Measurements from ENCODE around the gene ELMO1. TPM values are rescaled to one million over a fixed set of nuclear protein-coding genes. Genes with fewer than 3 reads are reported as not detected.

ELMO1 gene
- total RNA-seq, 1 experiment from 2014 or later, result not detected

DNA sequence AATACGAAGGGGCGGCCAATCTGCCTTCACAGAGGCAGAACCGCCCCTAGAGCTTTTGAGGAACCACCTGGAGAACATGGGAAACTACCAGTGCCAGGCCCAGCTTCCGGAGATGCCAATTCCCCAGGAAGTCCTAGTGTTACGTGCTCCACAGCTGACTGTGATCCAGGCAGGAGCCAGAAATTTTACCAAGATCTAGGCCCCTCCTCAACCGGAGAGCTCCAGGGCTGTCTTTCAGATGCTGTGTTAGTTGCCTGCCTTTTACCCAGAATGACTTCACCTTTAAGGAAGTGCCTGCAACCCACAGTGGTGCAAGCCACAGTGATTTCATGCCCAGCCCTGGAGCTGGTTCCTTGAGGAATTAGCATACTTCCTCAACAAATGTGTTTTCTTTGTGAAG, 62.9 kb downstream of the ELMO1 start:
- no peak for DNase-seq (ENCODE audit: low spot score)
- Histone ChIP-seq H3K9me3 (ENCODE audit: low read depth, low read length, poor library complexity, severe bottlenecking) (no peaks in the 10 kb centered on the region), H3K4me3 (ENCODE audit: low read depth, low read length, poor library complexity, severe bottlenecking) (no peak overlapping the region), H3K27ac (ENCODE audit: low read depth, low read length, poor library complexity, severe bottlenecking) (no peak overlapping the region), H3K36me3 (ENCODE audit: insufficient read depth, low read length, poor library complexity, severe bottlenecking) (no peaks in the 10 kb centered on the region), H3K4me1 (ENCODE audit: insufficient read depth, low read length, poor library complexity, severe bottlenecking) (no peaks in the 10 kb centered on the region), H3K27me3 (replicated peaks; ENCODE audit: insufficient read depth, low read depth, low read length, poor library complexity) (no peaks in the 10 kb centered on the region)
- CTCF ChIA-PET, result no interaction called here
- TF ChIP-seq EZH2 (IDR thresholded peaks at IDR 0.05; ENCODE audit: borderline replicate concordance, low read depth, low read length, poor library complexity, severe bottlenecking), result no peak
- TF ChIP-seq, protein P1, sequence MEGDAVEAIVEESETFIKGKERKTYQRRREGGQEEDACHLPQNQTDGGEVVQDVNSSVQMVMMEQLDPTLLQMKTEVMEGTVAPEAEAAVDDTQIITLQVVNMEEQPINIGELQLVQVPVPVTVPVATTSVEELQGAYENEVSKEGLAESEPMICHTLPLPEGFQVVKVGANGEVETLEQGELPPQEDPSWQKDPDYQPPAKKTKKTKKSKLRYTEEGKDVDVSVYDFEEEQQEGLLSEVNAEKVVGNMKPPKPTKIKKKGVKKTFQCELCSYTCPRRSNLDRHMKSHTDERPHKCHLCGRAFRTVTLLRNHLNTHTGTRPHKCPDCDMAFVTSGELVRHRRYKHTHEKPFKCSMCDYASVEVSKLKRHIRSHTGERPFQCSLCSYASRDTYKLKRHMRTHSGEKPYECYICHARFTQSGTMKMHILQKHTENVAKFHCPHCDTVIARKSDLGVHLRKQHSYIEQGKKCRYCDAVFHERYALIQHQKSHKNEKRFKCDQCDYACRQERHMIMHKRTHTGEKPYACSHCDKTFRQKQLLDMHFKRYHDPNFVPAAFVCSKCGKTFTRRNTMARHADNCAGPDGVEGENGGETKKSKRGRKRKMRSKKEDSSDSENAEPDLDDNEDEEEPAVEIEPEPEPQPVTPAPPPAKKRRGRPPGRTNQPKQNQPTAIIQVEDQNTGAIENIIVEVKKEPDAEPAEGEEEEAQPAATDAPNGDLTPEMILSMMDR (conservative IDR thresholded peaks at IDR 0.05; ENCODE audit: low read depth, low read length), result no peak
- POLR2A ChIA-PET (ENCODE audit: low non-redundant PET), result no interaction called here
- intact Hi-C loops (cut with micrococcal nuclease; ENCODE audit: unreplicated experiment), result no loop called here
- BruUV-seq (replicated peaks), result no TSS peak

DNA sequence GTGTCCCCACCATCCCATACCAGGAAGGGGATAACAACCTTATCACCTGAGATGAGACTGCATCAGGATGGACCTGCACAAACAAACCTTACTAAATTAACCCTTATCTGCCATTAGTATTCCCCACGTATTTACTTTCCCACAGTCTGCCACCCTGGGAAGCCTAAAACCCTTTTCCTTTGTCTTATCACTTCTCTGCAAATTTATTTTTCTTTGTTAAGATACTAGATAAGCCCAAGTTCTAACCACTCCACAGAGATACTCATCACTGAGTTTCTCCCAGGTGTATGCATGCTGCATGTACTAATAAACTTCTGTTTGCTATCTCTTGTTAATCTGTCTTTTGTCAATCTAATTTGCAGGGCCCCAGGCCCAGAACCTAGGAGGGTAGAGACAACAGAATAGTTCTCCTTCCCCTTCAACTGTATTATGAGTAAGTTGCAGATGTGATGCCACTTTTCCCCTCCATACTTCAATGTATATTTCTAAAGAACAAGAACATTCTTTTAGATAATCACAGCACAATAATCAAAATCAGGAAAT, 66.0 kb downstream of the ELMO1 start:
- no peak for TF ChIP-seq EZH2 (IDR thresholded peaks at IDR 0.05; ENCODE audit: borderline replicate concordance, low read depth, low read length, poor library complexity, severe bottlenecking)
- TF ChIP-seq, protein P1 (conservative IDR thresholded peaks at IDR 0.05; ENCODE audit: low read depth, low read length), result no peak
- intact Hi-C loops (cut with micrococcal nuclease; ENCODE audit: unreplicated experiment), result no loop called here
- ChIA-PET POLR2A (ENCODE audit: low non-redundant PET) (no interaction called here), CTCF (no interaction called here)
- Histone ChIP-seq H3K27ac (ENCODE audit: low read depth, low read length, poor library complexity, severe bottlenecking) (no peak overlapping the region), H3K9me3 (ENCODE audit: low read depth, low read length, poor library complexity, severe bottlenecking) (no peaks in the 10 kb centered on the region), H3K36me3 (ENCODE audit: insufficient read depth, low read length, poor library complexity, severe bottlenecking) (no peaks in the 10 kb centered on the region), H3K4me3 (ENCODE audit: low read depth, low read length, poor library complexity, severe bottlenecking) (no peak overlapping the region), H3K4me1 (ENCODE audit: insufficient read depth, low read length, poor library complexity, severe bottlenecking) (no peaks in the 10 kb centered on the region), H3K27me3 (replicated peaks; ENCODE audit: insufficient read depth, low read depth, low read length, poor library complexity) (no peaks in the 10 kb centered on the region)
- no peak for DNase-seq (ENCODE audit: low spot score)
- no TSS peak for BruUV-seq (replicated peaks)

DNA sequence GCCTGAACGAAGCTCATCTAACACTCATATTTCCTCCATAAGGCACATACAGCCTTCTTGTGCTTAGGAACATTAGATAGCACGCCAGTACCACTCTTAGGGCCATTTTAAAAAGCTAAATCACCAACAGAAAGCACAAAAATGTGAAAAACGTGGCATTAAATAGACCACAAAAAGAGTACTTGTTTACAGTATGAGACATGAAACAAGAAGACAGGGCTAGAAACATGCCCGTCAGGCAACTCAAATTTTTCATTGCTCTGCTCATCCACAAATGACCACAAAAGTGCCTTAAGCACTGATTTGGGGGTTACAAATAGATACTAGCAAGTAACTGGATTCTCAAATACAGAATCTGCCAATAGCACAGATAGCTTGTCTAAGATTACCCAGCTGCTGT, 67.8 kb downstream of the ELMO1 start:
- ChIA-PET CTCF (no interaction called here), POLR2A (ENCODE audit: low non-redundant PET) (no interaction called here)
- BruUV-seq (replicated peaks), result no TSS peak
- Histone ChIP-seq H3K4me3 (ENCODE audit: low read depth, low read length, poor library complexity, severe bottlenecking) (no peak overlapping the region), H3K36me3 (ENCODE audit: insufficient read depth, low read length, poor library complexity, severe bottlenecking) (no peaks in the 10 kb centered on the region), H3K27ac (ENCODE audit: low read depth, low read length, poor library complexity, severe bottlenecking) (no peak overlapping the region), H3K9me3 (ENCODE audit: low read depth, low read length, poor library complexity, severe bottlenecking) (no peaks in the 10 kb centered on the region), H3K4me1 (ENCODE audit: insufficient read depth, low read length, poor library complexity, severe bottlenecking) (no peaks in the 10 kb centered on the region), H3K27me3 (replicated peaks; ENCODE audit: insufficient read depth, low read depth, low read length, poor library complexity) (no peaks in the 10 kb centered on the region)
- DNase-seq (ENCODE audit: low spot score), result no peak
- TF ChIP-seq, protein P1 (conservative IDR thresholded peaks at IDR 0.05; ENCODE audit: low read depth, low read length), result no peak
- intact Hi-C loops (cut with micrococcal nuclease; ENCODE audit: unreplicated experiment), result no loop called here

Data from A673 (cell line).